Stimulated activated CD4-positive, alpha-beta T cell treated with anti-CD3 and anti-CD28 coated beads, Interleukin-1b, Interleukin-23, amount 100 ng/mL, for 4 hours (primary cell): ENCODE results near the gene SLC12A2.
A peak's percentile ranks its signal among the peaks of the same experiment; 100 is the strongest.

Experiments used
- DNase-seq, 2 donors: peaks; one replicate each; pipeline ENCODE4 v3.0.0-alpha.2; 2020; ENCODE audit warnings: low read depth in 2 of 2

SLC12A2 gene

GRCh38 chr5:128083033-128083810 lies at the start of gene SLC12A2:
Gene SLC12A2 (plus strand): TSS chr5:128083766. CDS start chr5:128083955, 189 bp downstream.
- peak; percentile 81 to 82 for DNase-seq

- DNase-seq: no peak
Measured at GRCh38 chr5:128035689-128036088, 47.9 kb upstream of the SLC12A2 start.

- DNase-seq: no peak
Measured at GRCh38 chr5:128036950-128037349, 46.6 kb upstream of the SLC12A2 start.

GRCh38 chr5:128038643-128039042 lies 44.9 kb upstream of the SLC12A2 start:
- DNase-seq: no peak

- DNase-seq: no peak
Measured at GRCh38 chr5:128040927-128041326, 42.6 kb upstream of the SLC12A2 start.

- DNase-seq: no peak
Measured at GRCh38 chr5:128052780-128053179, 30.8 kb upstream of the SLC12A2 start.

- DNase-seq: no peak
Measured at GRCh38 chr5:128053291-128053954, 30.1 kb upstream of the SLC12A2 start.

- DNase-seq: no peak
Measured at GRCh38 chr5:128060644-128061385, 22.8 kb upstream of the SLC12A2 start.

- DNase-seq: no peak
Measured at GRCh38 chr5:128062172-128062746, 21.3 kb upstream of the SLC12A2 start.

- DNase-seq: no peak
Measured at GRCh38 chr5:128074171-128074570, 9.4 kb upstream of the SLC12A2 start.

GRCh38 chr5:128074953-128075352 lies 8.6 kb upstream of the SLC12A2 start:
- no peak for DNase-seq

- no peak for DNase-seq
Measured at GRCh38 chr5:128077526-128077925, 6.0 kb upstream of the SLC12A2 start.

- DNase-seq: no peak
Measured at GRCh38 chr5:128081111-128081851, 2.3 kb upstream of the SLC12A2 start.

GRCh38 chr5:128082551-128083032 lies 974 bp upstream of the SLC12A2 start:
- DNase-seq: no peak

GRCh38 chr5:128083811-128084227 lies 253 bp downstream of the SLC12A2 start:
- DNase-seq: no peak

- peak; percentile 23 to 24 for DNase-seq
Measured at GRCh38 chr5:128084228-128085167, 932 bp downstream of the SLC12A2 start.

GRCh38 chr5:128085413-128085812 lies 1.8 kb downstream of the SLC12A2 start:
- no peak for DNase-seq

- no peak for DNase-seq
Measured at GRCh38 chr5:128091579-128091978, 8.0 kb downstream of the SLC12A2 start.

GRCh38 chr5:128092144-128092543 lies 8.6 kb downstream of the SLC12A2 start:
- no peak for DNase-seq

- DNase-seq: no peak
Measured at GRCh38 chr5:128093368-128093767, 9.8 kb downstream of the SLC12A2 start.
